Left lung (tissue), 10 donors: ENCODE data around the gene SPINDOC. TPM values are rescaled to one million over a fixed set of nuclear protein-coding genes. Genes with fewer than 3 reads are reported as not detected.

Source experiments
- ATAC-seq: fragments of 200-7000 bp; cut with Tn5 transposase; one replicate; pipeline ENCODE4 v1.9.1; 2020; ENCODE audit warnings: moderate library complexity
- DNase-seq, 4 donors: peaks; one replicate each; pipeline ENCODE4 v3.0.0-alpha.2; 2013 to 2020
- H3K27ac ChIP-seq, 2 donors: fragments of 200-600 bp; sonication (generic) in 1 of 2; one replicate each; pipeline versions ENCODE4 v1.5.0 to v1.8.0; 2020 to 2021
- H3K27me3 ChIP-seq, 2 donors: fragments of 200-600 bp; sonication (generic) in 1 of 2; one replicate each; pipeline versions ENCODE4 v1.5.0 to v1.8.0; 2020 to 2021
- H3K36me3 ChIP-seq, 2 donors: fragments of 200-600 bp; sonication (generic) in 1 of 2; one replicate each; pipeline versions ENCODE4 v1.5.0 to v1.8.0; 2020 to 2021
- H3K4me1 ChIP-seq, 2 donors: fragments of 200-600 bp; one replicate each; pipeline ENCODE4 v1.8.0; 2021
- H3K4me3 ChIP-seq, 2 donors: fragments of 200-600 bp; sonication (generic) in 1 of 2; one replicate each; pipeline versions ENCODE4 v1.5.0 to v1.8.0; 2020 to 2021; ENCODE audit warnings: mild to moderate bottlenecking in 1 of 2
- H3K9me3 ChIP-seq, 2 donors: fragments of 200-600 bp; sonication (generic) in 1 of 2; one replicate each; pipeline versions ENCODE4 v1.5.0 to v1.8.0; 2020 to 2021
- CTCF ChIP-seq, 2 donors: fragments of 200-600 bp; sonication (generic) in 1 of 2; IDR thresholded peaks; one replicate each; pipeline versions ENCODE4 v1.5.0 to v1.8.0; 2021; ENCODE audit warnings: antibody characterized with exemption in 2 of 2
- intact Hi-C, 2 donors: fragments of 100-400 bp; cut with DNase I; formaldehyde crosslinking; loops; one replicate each; pipeline versions ENCODE4 v1.11.2 to v1.14.2; 2022
- polyA plus RNA-seq, 6 donors: library from polyadenylated mRNA; unstranded; fragments of 120-200 nt; gene quantifications; one replicate each; pipeline ENCODE4 v1.2.1, GENCODE V29; 2013; ENCODE audit not compliant: insufficient read length in 6 of 6
- total RNA-seq, 2 donors: library from RNA; stranded (reverse); fragmentation: NEBNext Ultra II Directional; extraction: Animal tissue kit (Norgen Biotek cat#: 25700); gene quantifications; one replicate each; pipeline ENCODE4 v1.2.1, GENCODE V29; 2021
- donor health status: DM: no; HTN: yes; CAD: no.
- donor health status: DM: no; HTN: no; CAD: no.

The SPINDOC gene
- total and polyA plus RNA-seq, 8 donors: 20.3 to 46.2 (median 34.4) TPM

- no peaks in the 10 kb centered on the region for H3K9me3 ChIP-seq
- TF ChIP-seq CTCF (IDR thresholded peaks at IDR 0.05): no peak
- no peaks in the 10 kb centered on the region for H3K4me1 ChIP-seq
- ATAC-seq (no peak), DNase-seq (no peak)
- intact Hi-C loops: loop anchor here (10.0 kb wide), 2 partner anchors 113 to 323 kb away; no protein-coding TSS in a partner anchor
- H3K27me3 ChIP-seq: no peaks in the 10 kb centered on the region
- no peak overlapping the region for H3K27ac ChIP-seq
- H3K36me3 ChIP-seq: peaks cover 0 to 15% of the 10 kb centered on the region in 2 donors
- H3K4me3 ChIP-seq: no peak overlapping the region
Measured at GRCh38 chr11:63831326-63831725, 18.1 kb downstream of the SPINDOC start.

GRCh38 chr11:63832336-63832735 is 19.1 kb downstream of the SPINDOC start:
- intact Hi-C loops: loop anchor here (10.0 kb wide), 2 partner anchors 112 to 322 kb away; no protein-coding TSS in a partner anchor
- no peak for ATAC-seq

GRCh38 chr11:63833048-63833447 is 19.8 kb downstream of the SPINDOC start:
- H3K36me3 ChIP-seq: peaks cover 0 to 5% of the 10 kb centered on the region in 2 donors
- intact Hi-C loops: loop anchor here (10.0 kb wide), 2 partner anchors 112 to 322 kb away; no protein-coding TSS in a partner anchor
- no peak for ATAC-seq

More at GRCh38 chr11:63832336-63832735, 19.1 kb downstream of the SPINDOC start:
- Histone ChIP-seq H3K27ac (no peak overlapping the region), H3K27me3 (no peaks in the 10 kb centered on the region), H3K36me3 (peaks cover 0 to 5% of the 10 kb centered on the region in 2 donors), H3K4me1 (peaks cover under 1 to 5% of the 10 kb centered on the region in 2 donors), H3K9me3 (no peaks in the 10 kb centered on the region), H3K4me3 (no peak overlapping the region)
- no peak for TF ChIP-seq CTCF (IDR thresholded peaks at IDR 0.05)
- DNase-seq: peak in 1 of 4 donors; percentile 51

GRCh38 chr11:63834535-63835157 is 21.4 kb downstream of the SPINDOC start:
- Histone ChIP-seq H3K27ac (no peak overlapping the region), H3K4me3 (no peak overlapping the region), H3K9me3 (no peaks in the 10 kb centered on the region), H3K27me3 (no peaks in the 10 kb centered on the region), H3K4me1 (peaks cover 11 to 17% of the 10 kb centered on the region in 2 donors), H3K36me3 (no peaks in the 10 kb centered on the region)
- intact Hi-C loops: loop anchor here (5.0 to 10.0 kb wide), 3 partner anchors 108 to 320 kb away; no protein-coding TSS in a partner anchor
- ATAC-seq (no peak), DNase-seq (peak in 1 of 4 donors; percentile 17)
- no peak for TF ChIP-seq CTCF (IDR thresholded peaks at IDR 0.05)

More at GRCh38 chr11:63833048-63833447, 19.8 kb downstream of the SPINDOC start:
- H3K27me3 ChIP-seq: no peaks in the 10 kb centered on the region
- no peak overlapping the region for H3K4me3 ChIP-seq
- no peak overlapping the region for H3K27ac ChIP-seq
- H3K4me1 ChIP-seq: peaks cover 8 to 12% of the 10 kb centered on the region in 2 donors
- DNase-seq: peak in 1 of 4 donors; percentile 3
- no peaks in the 10 kb centered on the region for H3K9me3 ChIP-seq
- no peak for TF ChIP-seq CTCF (IDR thresholded peaks at IDR 0.05)

GRCh38 chr11:63835158-63835545 is 21.9 kb downstream of the SPINDOC start:
- no peaks in the 10 kb centered on the region for H3K27me3 ChIP-seq
- H3K4me3 ChIP-seq: no peak overlapping the region
- peaks cover 14 to 17% of the 10 kb centered on the region in 2 donors for H3K4me1 ChIP-seq
- no peak for ATAC-seq
- no peak overlapping the region for H3K27ac ChIP-seq
- H3K9me3 ChIP-seq: no peaks in the 10 kb centered on the region
- no peaks in the 10 kb centered on the region for H3K36me3 ChIP-seq
- intact Hi-C loops: loop anchor here (5.0 to 10.0 kb wide), 3 partner anchors 107 to 320 kb away; no protein-coding TSS in a partner anchor
- TF ChIP-seq CTCF (IDR thresholded peaks at IDR 0.05): no peak
- DNase-seq: peak in 1 of 4 donors; percentile 12
